Motor neuron (in vitro differentiated cells): ENCODE results near the gene SDCBP2. TPM values are rescaled to one million over a fixed set of nuclear protein-coding genes. Genes with fewer than 3 reads are reported as not detected.

Experiments
- ATAC-seq, 8 experiments: fragments of 200-7000 bp; cut with Tn5 transposase; replicated peaks in 6 of 8; 2 replicates each; pipeline ENCODE4 v1.8.0; 2021; ENCODE audit warnings: mild to moderate bottlenecking in 8 of 8, moderate library complexity in 8 of 8
- H3K27ac ChIP-seq, 2 donors: fragments of 250-450 bp; sonication (Bioruptor Pico); 2 replicates each; pipeline ENCODE4 v1.9.0; 2021; ENCODE audit warnings: antibody characterized with exemption in 2 of 2, mild to moderate bottlenecking in 2 of 2, moderate library complexity in 1 of 2
- H3K4me1 ChIP-seq, 2 donors: fragments of 250-450 bp; sonication (Bioruptor Pico); replicated peaks in 1 of 2; 2 replicates each; pipeline ENCODE4 v1.6.1; 2021; ENCODE audit warnings: antibody characterized with exemption in 2 of 2, mild to moderate bottlenecking in 2 of 2, moderate library complexity in 1 of 2
- H3K4me3 ChIP-seq, 5 donors: fragments of 250-450 bp; sonication (Bioruptor Pico); 2 replicates each; pipeline ENCODE4 v1.9.0; 2021; ENCODE audit warnings: antibody characterized with exemption in 5 of 5, mild to moderate bottlenecking in 5 of 5, moderate library complexity in 4 of 5
- WGBS, 10 experiments: fragments of 450-650 bp; shearing (Covaris generic); methylation state at CpG; one replicate each; pipeline ENCODE4 v1.0.0; 2022; 5-methylcytosine and 5-hydroxymethylcytosine counted together
- in situ Hi-C, 9 experiments: fragments of 400-800 bp; cut with MboI; loops; one replicate each; pipeline ENCODE4 v1.15.0; 2021; ENCODE audit warnings: low sequenced_read_pairs in 9 of 9, low pct_unique_long_range_greater_than_20kb in 2 of 9; ENCODE audit not compliant: unreplicated experiment in 9 of 9
- total RNA-seq, 8 experiments: library from RNA; unstranded; fragments of 300-600 nt; gene quantifications; 2 replicates each; pipeline versions ENCODE4 v1.2.3 to v1.2.4, GENCODE V29; 2022

Gene SDCBP2
- total RNA-seq, 8 experiments from 2014 or later: 1.4 to 16.3 (median 2.8) TPM

- in situ Hi-C loops: loop anchor here in 1 of 9 experiments (25.0 kb wide), 1 partner anchor 104 kb away; no protein-coding TSS in a partner anchor
- ATAC-seq: no peak
- Histone ChIP-seq H3K4me1 (no peaks in the 10 kb centered on the region), H3K4me3 (no peak overlapping the region), H3K27ac (no peak overlapping the region)
- WGBS, 10 experiments: 94 to 100% (median 95%) methylated on average over 2 to 6 of the region's 11 CpGs; no CpG with 5 or more reads in 2 of the 10 experiments
Measured at GRCh38 chr20:1333462-1334369, 4.8 kb upstream of the SDCBP2 start.

DNA sequence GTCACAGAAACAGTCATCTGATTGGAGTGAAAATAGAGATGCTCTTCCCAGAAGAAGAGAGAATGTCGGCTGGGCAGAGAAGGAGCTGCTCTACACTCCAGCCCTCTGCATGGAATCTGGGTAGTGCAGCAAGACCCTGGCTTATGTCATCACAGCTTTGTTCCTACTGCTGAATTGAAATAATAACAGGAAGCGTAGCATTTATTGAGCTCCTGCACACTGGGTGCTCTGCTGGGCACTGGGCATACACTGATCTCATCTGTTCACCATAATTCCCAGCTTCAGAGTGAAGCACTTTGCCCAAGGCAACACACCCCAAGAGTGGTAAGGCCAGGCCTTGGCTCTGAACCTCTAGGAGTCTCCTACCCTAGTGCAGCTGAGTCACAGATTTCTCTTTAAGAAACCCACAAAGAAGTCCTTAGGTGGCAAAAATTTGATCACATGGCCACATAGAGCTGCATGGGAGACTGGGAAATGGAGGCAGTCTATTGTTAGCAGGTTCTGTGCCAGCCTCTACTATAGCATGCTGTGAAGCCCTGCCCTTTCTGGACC, 3.9 kb upstream of the SDCBP2 start:
- ATAC-seq: no peak
- in situ Hi-C loops: loop anchor here in 1 of 9 experiments (25.0 kb wide), 1 partner anchor 104 kb away; no protein-coding TSS in a partner anchor
- no peaks in the 10 kb centered on the region for H3K4me1 ChIP-seq
- WGBS, 10 experiments: 80 to 100% (median 100%) methylated on average over 1 to 2 of the region's 2 CpGs; no CpG with 5 or more reads in 3 of the 10 experiments
- no peak overlapping the region for H3K4me3 ChIP-seq
- H3K27ac ChIP-seq: no peak overlapping the region

GRCh38 chr20:1331801-1332453, 3.0 kb upstream of the SDCBP2 start:
- no peak overlapping the region for H3K27ac ChIP-seq
- peaks cover 4 to 5% of the 10 kb centered on the region in 2 donors for H3K4me1 ChIP-seq
- in situ Hi-C loops: loop anchor here in 1 of 9 experiments (25.0 kb wide), 1 partner anchor 105 kb away; no protein-coding TSS in a partner anchor
- WGBS, 10 experiments: 80 to 98% (median 96%) methylated on average over 1 to 5 of the region's 6 CpGs; no CpG with 5 or more reads in 5 of the 10 experiments
- ATAC-seq: no peak
- H3K4me3 ChIP-seq: no peak overlapping the region

DNA sequence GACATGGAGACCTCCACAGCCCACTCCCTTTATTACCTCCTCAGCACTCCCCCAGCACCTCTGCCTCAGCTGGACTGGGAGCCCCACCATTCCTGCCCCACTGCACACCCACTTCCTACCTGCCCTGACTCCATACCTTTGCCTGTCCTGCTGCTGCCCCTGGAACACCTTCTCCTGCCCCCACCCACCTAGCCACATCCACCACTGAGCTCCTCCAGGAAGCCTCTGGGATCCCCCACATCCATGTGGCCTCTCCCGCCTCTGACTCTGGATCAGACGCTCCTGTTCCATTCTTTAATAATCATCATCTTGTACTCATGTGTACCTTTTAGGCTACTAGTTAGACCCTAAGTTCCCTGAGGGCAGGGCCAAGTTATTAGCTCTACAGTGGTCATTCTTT, 2.2 kb upstream of the SDCBP2 start:
- 89 to 100% (median 100%) methylated on average over 1 to 2 of the region's 2 CpGs; no CpG with 5 or more reads in 5 of the 10 experiments for WGBS, 10 experiments
- Histone ChIP-seq H3K4me1 (peaks cover 12% of the 10 kb centered on the region in 2 donors), H3K27ac (no peak overlapping the region), H3K4me3 (no peak overlapping the region)
- ATAC-seq: no peak
- in situ Hi-C loops: loop anchor here in 1 of 9 experiments (25.0 kb wide), 1 partner anchor 106 kb away; no protein-coding TSS in a partner anchor

DNA sequence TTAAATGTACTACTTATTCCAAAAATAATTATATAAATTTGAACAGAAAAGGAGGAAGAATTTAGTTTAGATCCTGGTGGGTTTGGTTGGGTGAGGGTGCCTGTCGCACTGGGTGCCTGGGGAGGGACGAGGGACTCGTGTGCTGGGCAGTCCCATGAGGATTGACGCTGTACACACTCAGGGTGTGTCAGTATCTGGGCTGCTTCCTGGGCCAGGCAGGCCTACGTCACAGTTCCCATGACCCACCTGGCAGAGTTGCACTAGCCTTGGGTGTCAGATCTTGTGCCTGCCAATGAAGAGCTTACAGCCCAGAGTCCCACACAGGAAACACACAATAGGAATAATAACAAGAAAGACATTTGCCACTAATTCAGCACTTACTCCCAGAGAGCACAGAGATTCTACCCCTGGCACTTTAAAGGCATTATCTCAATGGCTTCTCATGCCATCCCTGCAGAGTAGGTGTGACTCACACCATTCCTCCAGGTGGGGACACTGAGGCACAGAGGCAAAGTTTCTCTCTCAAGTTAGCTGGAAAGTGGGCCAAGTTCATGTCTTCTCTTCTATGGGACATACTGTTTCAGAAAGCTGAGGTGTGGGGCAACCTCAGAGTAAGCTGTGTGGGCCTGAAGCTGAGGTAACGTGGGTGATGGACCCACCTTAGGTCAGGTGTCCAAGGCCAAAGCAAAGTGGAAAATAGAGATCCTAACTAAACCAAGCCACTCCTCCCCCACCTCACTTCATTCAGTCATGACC, 1.3 kb upstream of the SDCBP2 start:
- no peak overlapping the region for H3K27ac ChIP-seq
- peak in 1 of 8 experiments; percentile 5 for ATAC-seq
- 50 to 87% (median 70%) methylated on average over 1 to 3 of the region's 6 CpGs; no CpG with 5 or more reads in 6 of the 10 experiments for WGBS, 10 experiments

GRCh38 chr20:1327827-1328679, 886 bp downstream of the SDCBP2 start:
- Histone ChIP-seq H3K4me3 (no peak overlapping the region), H3K4me1 (peaks cover 17 to 19% of the 10 kb centered on the region in 2 donors), H3K27ac (no peak overlapping the region)
- in situ Hi-C loops: loop anchor here in 1 of 9 experiments (25.0 kb wide), 1 partner anchor 109 kb away; no protein-coding TSS in a partner anchor
- ATAC-seq: no peak
- 60 to 100% (median 100%) methylated on average over 1 to 3 of the region's 7 CpGs; no CpG with 5 or more reads in 1 of the 10 experiments for WGBS, 10 experiments

More for the DNA sequence above, 1.3 kb upstream of the SDCBP2 start:
- Histone ChIP-seq H3K4me3 (no peak overlapping the region), H3K4me1 (peaks cover 12 to 13% of the 10 kb centered on the region in 2 donors)
- in situ Hi-C loops: loop anchor here in 1 of 9 experiments (25.0 kb wide), 1 partner anchor 107 kb away; no protein-coding TSS in a partner anchor

GRCh38 chr20:1327241-1327653, 1.7 kb downstream of the SDCBP2 start:
- H3K4me3 ChIP-seq: no peak overlapping the region
- in situ Hi-C loops: loop anchor here in 1 of 9 experiments (25.0 kb wide), 1 partner anchor 110 kb away; no protein-coding TSS in a partner anchor
- no peak overlapping the region for H3K27ac ChIP-seq
- ATAC-seq: peak in 1 of 8 experiments; percentile 2
- peaks cover 17 to 19% of the 10 kb centered on the region in 2 donors for H3K4me1 ChIP-seq
- 22 to 95% (median 67%) methylated on average over 1 to 8 of the region's 8 CpGs; no CpG with 5 or more reads in 1 of the 10 experiments for WGBS, 10 experiments

- in situ Hi-C loops: loop anchor here in 1 of 9 experiments (25.0 kb wide), 1 partner anchor 111 kb away; no protein-coding TSS in a partner anchor
Measured at GRCh38 chr20:1326031-1326930, 2.7 kb downstream of the SDCBP2 start.

GRCh38 chr20:1325173-1326030, 3.5 kb downstream of the SDCBP2 start:
- in situ Hi-C loops: loop anchor here in 1 of 9 experiments (25.0 kb wide), 1 partner anchor 112 kb away; no protein-coding TSS in a partner anchor
- Histone ChIP-seq H3K4me1 (peaks cover 22 to 24% of the 10 kb centered on the region in 2 donors), H3K27ac (peak overlapping the region; percentile 98 to 99), H3K4me3 (peak overlapping the region; percentile 66 to 98 (median 89))
- 0 to 8% (median 0%) methylated on average over 1 to 29 of the region's 56 CpGs; no CpG with 5 or more reads in 2 of the 10 experiments for WGBS, 10 experiments
- peak; percentile 65 to 94 (median 90) for ATAC-seq

More at GRCh38 chr20:1326031-1326930, 2.7 kb downstream of the SDCBP2 start:
- H3K4me1 ChIP-seq: peaks cover 19 to 22% of the 10 kb centered on the region in 2 donors
- peak overlapping the region; percentile 98 to 99 for H3K27ac ChIP-seq
- peak overlapping the region; percentile 66 to 98 (median 89) for H3K4me3 ChIP-seq
- 10 to 77% (median 47%) methylated on average over 2 to 8 of the region's 10 CpGs for WGBS, 10 experiments
- ATAC-seq: peak in 3 of 8 experiments; percentile 10 to 34 (median 28)
